Eye (tissue), 1 donor: ENCODE data around the gene HRK.
"Not testable (repeated sequence)": the region's sequence is repeated elsewhere in the genome, so short reads cannot be mapped to it uniquely, and the experiment has no call there.

Experiments used
- DNase-seq: peaks from one replicate; pipeline ENCODE4 v3.0.0-alpha.2; 2015

Gene HRK

DNA sequence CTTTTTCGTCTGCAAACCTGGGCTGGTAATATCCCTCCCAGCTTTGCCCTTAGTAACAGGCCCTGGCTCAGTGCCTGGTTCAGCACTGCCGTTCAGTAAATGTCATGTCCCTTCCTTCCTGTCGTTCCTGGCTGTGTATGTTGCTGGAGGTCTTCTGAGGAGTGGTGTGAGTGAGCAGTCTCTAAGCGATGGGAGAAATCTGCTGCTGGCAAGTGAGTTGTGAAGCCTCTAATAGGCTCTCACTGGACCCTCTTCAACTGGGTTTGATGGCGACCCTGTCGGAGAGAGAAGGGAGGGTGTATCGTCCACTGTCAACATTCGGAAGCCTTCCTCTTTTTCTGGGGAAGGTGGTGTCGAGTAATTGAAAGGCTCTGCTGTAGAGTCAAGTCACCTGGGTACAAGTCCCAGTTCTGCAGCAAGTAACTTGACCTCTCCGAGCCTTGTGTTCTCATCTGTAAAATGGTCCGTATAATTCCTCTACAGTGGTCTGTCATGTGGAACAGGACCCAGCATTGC, 62.8 kb downstream of the HRK start:
- no peak for DNase-seq

DNA sequence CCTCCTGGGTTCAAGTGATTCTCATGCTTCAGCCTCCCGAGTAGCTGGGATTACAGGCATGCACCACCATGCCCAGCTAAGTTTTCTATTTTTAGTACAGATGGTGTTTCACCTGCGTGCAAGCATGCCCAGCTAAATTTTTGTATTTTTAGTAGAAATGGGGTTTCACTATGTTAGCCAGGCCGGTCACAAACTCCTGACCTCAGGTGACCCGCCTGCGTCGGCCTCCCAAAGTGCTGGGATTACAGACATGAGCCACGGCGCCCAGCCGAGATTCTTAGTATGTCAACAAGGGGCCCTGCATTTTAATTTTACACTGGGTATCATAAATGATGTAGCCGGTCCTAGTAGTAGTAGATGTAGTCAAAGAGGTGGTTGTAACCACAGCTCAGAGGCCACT, 66.5 kb downstream of the HRK start:
- DNase-seq = not testable (repeated sequence)

DNA sequence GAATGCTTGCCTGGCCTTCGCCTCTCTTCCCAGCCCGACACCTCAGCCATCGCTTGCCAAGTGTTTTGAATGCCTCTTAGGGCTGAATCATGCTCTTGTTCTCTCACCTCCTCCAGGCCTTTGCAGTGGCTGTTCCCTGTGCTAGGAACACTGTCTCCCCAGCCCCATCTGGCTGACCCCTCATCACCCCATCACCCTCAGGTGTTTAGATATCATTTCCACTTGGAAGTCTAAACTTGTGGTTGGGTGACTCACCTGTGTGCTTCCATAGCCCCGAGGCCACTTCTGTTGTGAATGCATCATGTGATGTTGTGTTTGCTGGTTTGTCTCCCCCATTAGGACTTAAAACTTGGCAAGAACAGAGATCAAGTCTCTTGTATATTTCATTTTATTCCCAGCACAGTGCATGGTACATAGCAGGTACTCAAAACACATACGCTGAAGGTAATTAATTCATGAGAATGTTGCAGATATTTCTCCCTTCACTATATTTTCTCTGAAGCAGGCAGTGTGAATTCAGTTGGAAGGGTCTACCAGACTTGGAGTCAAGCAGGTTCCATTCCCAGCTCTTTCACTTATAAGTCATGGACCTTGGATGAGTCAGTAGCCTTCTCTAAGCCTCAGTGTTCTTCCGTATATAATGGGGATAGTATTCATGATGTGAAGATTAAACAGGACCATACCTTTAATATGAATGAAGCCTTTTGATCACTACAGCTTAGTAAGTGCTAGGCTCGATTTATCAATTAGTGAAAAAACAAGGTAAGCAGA, 67.8 kb downstream of the HRK start:
- no peak for DNase-seq

DNA sequence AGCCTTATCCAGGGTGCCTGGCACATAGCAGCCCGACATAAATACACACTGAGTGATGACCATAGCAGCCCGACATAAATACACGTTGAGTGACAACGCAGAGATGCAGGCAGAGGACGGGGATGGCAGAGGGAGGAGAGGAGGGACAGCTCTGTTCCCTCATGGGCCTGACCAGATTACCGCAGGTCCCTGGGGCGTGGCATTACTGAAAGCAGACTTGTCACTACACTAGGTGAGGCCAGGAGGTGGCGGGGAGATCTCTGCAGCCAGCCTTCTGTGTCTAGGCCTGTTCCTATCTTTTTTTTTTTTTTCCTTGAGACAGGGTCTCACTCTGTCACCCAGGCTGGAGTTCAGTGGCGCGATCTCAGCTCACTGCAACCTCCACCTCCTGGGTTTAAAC, 69.0 kb downstream of the HRK start:
- DNase-seq = no peak

DNA sequence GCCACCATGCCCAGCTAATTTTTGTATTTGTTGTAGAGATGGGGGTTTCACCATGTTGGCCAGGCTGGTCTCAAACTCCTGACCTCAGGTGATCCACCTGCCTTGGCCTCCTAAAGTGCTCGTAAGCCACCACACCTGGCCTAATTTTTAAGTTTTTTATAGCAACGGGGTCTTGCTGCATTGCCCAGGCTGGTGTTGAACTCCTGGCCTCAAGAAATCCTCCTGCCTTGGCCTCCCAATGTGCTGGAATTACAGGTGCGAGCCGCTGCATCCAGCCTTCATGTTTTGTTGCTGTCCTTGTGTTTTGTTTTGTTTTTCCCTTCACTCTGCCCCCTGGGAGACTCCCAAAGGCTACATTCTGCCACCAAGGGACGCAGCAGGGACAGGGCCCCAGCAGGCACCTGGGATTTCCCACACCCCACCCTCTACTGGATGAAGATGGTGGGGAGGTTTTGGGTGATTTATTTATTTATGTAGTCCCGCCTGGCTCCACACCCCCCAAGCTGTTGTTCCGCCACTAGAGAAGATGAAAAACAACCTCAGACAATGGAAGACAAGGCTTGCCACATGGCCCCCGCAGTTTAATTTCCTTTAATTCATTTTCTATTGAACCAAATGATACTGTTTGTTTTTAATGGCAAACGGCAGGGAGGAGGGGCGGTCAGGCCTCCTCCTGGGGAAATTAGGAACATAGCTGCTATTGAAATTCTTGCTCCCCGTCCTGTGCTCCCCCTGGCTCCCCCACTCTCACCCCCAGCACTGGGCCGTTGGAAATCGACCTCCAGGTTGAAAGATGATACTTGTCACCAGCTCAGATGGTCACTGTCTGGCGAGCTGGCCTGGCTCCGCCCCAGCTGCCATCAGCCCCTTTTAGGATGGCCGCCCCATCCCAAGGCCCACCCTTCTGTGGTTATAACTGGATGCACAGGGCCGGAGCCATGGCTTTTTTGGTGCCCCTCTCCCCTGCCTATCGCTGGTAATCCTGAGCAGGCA, 72.8 kb downstream of the HRK start:
- no peak for DNase-seq

DNA sequence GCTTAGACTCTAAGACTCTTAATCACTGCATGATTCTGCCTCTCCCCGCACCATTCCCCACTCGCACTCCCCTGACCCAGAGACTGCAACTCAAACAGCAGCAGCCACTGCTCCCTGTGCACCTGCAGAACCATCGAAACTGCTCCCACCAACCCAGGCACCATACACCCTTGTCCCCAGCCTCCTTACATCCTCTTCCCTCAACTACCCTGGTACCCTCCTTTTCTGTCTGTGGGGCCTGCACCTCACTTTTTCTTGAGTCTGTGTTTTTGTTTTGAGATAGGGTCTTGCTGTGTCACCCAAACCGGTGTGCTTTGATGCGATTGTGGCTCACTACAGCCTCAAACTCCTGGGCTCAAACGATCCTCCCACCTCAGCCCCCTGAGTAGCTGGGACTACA, 73.7 kb downstream of the HRK start:
- DNase-seq = no peak

DNA sequence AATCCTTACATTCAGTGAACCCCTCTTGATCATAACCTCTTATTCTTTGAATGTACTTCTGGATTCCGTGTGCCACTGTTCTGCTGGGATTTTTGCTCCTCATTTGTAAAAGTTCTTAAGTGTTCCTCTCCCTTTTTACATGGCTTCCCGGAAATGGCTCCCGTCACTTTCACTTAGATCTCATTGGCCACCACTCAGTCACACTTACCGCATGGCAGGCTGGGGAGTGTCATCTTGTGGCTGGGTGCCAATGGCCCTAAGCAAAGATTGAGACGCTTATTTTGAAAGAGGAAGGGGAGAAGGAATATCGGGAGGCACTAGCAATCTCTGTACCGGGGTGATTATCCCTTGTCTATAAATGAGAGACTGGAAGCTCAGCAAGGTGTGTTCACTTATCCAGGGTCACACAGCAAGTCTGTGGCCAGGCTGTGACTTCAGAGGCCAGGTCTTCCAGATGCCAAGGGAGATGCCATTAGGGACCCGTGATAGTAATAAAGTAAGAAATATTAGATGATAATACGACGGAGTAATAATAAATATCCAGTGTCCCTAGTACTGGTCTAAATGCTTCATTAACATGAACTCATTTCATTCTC, 74.3 kb downstream of the HRK start:
- DNase-seq = peak; percentile 6
